GM13976 (cell line): ENCODE data around the gene LRRC70.
"Not testable (repeated sequence)": the region's sequence is repeated elsewhere in the genome, so short reads cannot be mapped to it uniquely, and the experiment has no call there.

Experiments
- DNase-seq: peaks from one replicate; pipeline ENCODE4 v3.0.0; 2012; ENCODE audit warnings: low spot score
- CTCF ChIP-seq: IDR thresholded peaks from 2 replicates; pipeline ENCODE4 v1.5.1; 2012; ENCODE audit warnings: borderline replicate concordance, mild to moderate bottlenecking; ENCODE audit not compliant: insufficient read depth; ENCODE audit errors: extremely low read depth, missing control alignments, control extremely low read depth
- in situ Hi-C: fragments of 300-500 bp; cut with MboI; formaldehyde crosslinking; loops from one replicate; pipeline ENCODE4 v1.12.0; 2022; ENCODE audit warnings: low sequenced_read_pairs, mixed read lengths, inconsistent platforms; ENCODE audit not compliant: unreplicated experiment

LRRC70 gene

GRCh38 chr5:62561896-62562295, 16.7 kb upstream of the LRRC70 start:
- no peak for DNase-seq
- in situ Hi-C loops = no loop called here
- TF ChIP-seq CTCF = no peak

GRCh38 chr5:62562867-62563266, 15.8 kb upstream of the LRRC70 start:
- in situ Hi-C loops = no loop called here
- no peak for TF ChIP-seq CTCF
- no peak for DNase-seq

- in situ Hi-C loops = no loop called here
Observed at GRCh38 chr5:62564101-62564500, 14.5 kb upstream of the LRRC70 start.

GRCh38 chr5:62565740-62566139, 12.9 kb upstream of the LRRC70 start:
- in situ Hi-C loops, DNase-seq: not testable (repeated sequence)

More at GRCh38 chr5:62564101-62564500, 14.5 kb upstream of the LRRC70 start:
- no peak for DNase-seq
- no peak for TF ChIP-seq CTCF

- DNase-seq = no peak
- TF ChIP-seq CTCF = no peak
Observed at GRCh38 chr5:62568143-62568542, 10.5 kb upstream of the LRRC70 start.

GRCh38 chr5:62568800-62569432, 9.7 kb upstream of the LRRC70 start:
- in situ Hi-C loops = no loop called here
- no peak for TF ChIP-seq CTCF
- no peak for DNase-seq

More at GRCh38 chr5:62568143-62568542, 10.5 kb upstream of the LRRC70 start:
- in situ Hi-C loops = no loop called here

GRCh38 chr5:62569470-62569869, 9.1 kb upstream of the LRRC70 start:
- in situ Hi-C loops = no loop called here
- DNase-seq = no peak
- TF ChIP-seq CTCF = no peak
